NB4 (cell line): ENCODE data around the gene QRFPR.

Source experiments
- TF ChIP-seq, protein P1 (sequence below): IDR thresholded peaks from 2 replicates; pipeline ENCODE4 v1.6.1; 2011; ENCODE audit warnings: low read depth, low read length
- TF ChIP-seq, protein P2 (sequence below): IDR thresholded peaks from one replicate; pipeline ENCODE4 v1.5.1; 2012; ENCODE audit warnings: low read depth, low read length

DNA sequence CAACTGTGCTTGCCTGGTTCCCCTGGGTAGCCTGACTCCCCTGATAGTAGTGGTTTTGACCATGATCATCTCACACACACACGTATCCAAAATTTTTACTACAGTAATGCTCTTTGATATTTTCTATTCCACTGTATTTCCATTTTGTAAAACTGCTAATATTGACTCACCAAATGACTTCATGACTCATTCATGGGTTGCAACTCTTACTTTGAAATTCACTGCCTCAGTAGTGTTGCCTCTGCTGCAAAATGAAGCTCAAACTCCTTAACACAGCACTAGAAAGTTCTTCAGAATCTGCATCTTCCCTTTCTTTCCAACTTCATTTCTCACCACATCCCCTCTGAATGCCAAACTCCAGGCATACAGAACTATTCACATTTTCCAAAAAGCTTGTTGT is 20.3 kb downstream of the QRFPR start:
- TF ChIP-seq, protein P1, sequence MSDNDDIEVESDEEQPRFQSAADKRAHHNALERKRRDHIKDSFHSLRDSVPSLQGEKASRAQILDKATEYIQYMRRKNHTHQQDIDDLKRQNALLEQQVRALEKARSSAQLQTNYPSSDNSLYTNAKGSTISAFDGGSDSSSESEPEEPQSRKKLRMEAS = no peak
- TF ChIP-seq, protein P2, sequence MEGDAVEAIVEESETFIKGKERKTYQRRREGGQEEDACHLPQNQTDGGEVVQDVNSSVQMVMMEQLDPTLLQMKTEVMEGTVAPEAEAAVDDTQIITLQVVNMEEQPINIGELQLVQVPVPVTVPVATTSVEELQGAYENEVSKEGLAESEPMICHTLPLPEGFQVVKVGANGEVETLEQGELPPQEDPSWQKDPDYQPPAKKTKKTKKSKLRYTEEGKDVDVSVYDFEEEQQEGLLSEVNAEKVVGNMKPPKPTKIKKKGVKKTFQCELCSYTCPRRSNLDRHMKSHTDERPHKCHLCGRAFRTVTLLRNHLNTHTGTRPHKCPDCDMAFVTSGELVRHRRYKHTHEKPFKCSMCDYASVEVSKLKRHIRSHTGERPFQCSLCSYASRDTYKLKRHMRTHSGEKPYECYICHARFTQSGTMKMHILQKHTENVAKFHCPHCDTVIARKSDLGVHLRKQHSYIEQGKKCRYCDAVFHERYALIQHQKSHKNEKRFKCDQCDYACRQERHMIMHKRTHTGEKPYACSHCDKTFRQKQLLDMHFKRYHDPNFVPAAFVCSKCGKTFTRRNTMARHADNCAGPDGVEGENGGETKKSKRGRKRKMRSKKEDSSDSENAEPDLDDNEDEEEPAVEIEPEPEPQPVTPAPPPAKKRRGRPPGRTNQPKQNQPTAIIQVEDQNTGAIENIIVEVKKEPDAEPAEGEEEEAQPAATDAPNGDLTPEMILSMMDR = no peak
